ENCODE measurements around the gene HCRT. TPM values are rescaled to one million over a fixed set of nuclear protein-coding genes. Genes with fewer than 3 reads are reported as not detected.
"Not testable (repeated sequence)": the region's sequence is repeated elsewhere in the genome, so short reads cannot be mapped to it uniquely, and the experiment has no call there.

The HCRT gene
- total and polyA plus RNA-seq, 2 donors (not counting 1 experiment from before 2014, with no cell fraction given), result not detected

DNA sequence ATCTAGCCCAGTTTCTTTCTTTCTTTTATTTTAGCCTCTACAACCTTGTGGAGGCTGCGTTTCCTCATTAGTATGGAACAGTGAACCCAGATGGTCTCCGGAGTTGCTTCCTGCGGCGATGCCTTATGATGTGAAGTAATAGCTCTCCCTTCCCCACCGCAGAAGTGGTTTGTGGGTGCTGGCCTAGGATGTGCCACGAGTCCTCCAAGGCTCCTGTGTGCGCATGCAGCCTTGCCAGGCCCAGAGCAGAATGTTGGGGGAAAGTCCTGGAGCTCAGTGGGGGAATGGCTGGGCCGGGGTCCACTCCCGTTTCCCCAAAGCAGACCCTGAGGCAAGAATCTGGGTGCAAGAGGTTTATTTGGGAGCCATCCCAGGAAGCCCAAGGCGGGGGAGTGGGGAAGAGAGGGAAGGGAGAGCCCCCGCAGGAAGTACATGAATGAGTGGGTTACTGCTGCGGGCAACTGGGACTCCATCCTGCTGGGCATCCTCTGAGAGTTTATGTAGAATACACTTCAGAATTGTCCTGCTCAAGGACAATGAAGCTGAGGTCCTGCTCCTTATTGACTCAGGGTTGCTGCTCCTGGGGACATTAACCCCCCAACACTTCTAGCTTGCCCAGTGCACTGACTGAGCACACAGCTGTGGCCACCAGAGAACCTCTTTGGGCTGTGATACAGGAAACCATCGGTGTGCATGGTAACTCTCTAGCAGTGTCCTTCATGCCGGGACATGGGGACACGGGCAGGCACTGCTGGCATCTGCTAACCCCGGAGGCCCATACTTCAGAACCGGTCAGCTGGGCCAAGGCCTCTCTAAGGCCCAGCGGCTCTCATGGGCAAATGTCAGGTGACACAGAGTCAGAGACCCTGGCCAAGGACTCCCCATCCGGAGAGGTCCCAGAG is 3.7 kb upstream of the HCRT start:
- Histone ChIP-seq H2AFZ (ENCODE audit: insufficient read depth, low read depth, low read length, poor library complexity, severe bottlenecking) (no peak overlapping the region), H3K9me3 (ENCODE audit: control extremely low read depth in 1 of 3, control insufficient read depth in 2 of 3, insufficient read depth in 1 of 3, low read length in 2 of 3) (no peaks in the 10 kb centered on the region), H4K20me1 (ENCODE audit: control insufficient read depth, insufficient read depth, low read length, poor library complexity, severe bottlenecking) (no peaks in the 10 kb centered on the region), H3K27ac (ENCODE audit: low read length in 2 of 2) (no peak overlapping the region), H3K4me3 (ENCODE audit: control extremely low read depth in 1 of 5, extremely low read depth in 1 of 5, insufficient read depth in 1 of 5, low read depth in 2 of 5, low read length in 4 of 5) (no peak overlapping the region), H3K36me3 (replicated peaks in 1 of 2; ENCODE audit: control extremely low read depth in 1 of 2, control insufficient read depth in 1 of 2, extremely low read depth in 1 of 2, insufficient read depth in 2 of 2, low read length in 1 of 2) (peaks cover 1 to 7% of the 10 kb centered on the region in 2 experiments), H3K79me2 (ENCODE audit: control insufficient read depth, insufficient read depth, low read length) (peaks cover 2% of the 10 kb centered on the region), H3K27me3 (replicated peaks in 1 of 4; ENCODE audit: control extremely low read depth in 1 of 4, control insufficient read depth in 3 of 4, insufficient read depth in 4 of 4, low read length in 3 of 4) (no peaks in the 10 kb centered on the region), H3K4me1 (ENCODE audit: control insufficient read depth in 2 of 2, insufficient read depth in 2 of 2, low read length in 2 of 2) (peaks cover 17 to 24% of the 10 kb centered on the region in 2 donors), H3K4me2 (replicated peaks; ENCODE audit: low read depth, low read length, poor library complexity, severe bottlenecking) (no peak overlapping the region), H3K9ac (ENCODE audit: low read length) (no peak overlapping the region)
- no peak for TF ChIP-seq EZH2 (IDR thresholded peaks at IDR 0.05; ENCODE audit: borderline replicate concordance, insufficient read depth, low read depth, low read length, poor library complexity, severe bottlenecking)
- TF ChIP-seq, protein P1, sequence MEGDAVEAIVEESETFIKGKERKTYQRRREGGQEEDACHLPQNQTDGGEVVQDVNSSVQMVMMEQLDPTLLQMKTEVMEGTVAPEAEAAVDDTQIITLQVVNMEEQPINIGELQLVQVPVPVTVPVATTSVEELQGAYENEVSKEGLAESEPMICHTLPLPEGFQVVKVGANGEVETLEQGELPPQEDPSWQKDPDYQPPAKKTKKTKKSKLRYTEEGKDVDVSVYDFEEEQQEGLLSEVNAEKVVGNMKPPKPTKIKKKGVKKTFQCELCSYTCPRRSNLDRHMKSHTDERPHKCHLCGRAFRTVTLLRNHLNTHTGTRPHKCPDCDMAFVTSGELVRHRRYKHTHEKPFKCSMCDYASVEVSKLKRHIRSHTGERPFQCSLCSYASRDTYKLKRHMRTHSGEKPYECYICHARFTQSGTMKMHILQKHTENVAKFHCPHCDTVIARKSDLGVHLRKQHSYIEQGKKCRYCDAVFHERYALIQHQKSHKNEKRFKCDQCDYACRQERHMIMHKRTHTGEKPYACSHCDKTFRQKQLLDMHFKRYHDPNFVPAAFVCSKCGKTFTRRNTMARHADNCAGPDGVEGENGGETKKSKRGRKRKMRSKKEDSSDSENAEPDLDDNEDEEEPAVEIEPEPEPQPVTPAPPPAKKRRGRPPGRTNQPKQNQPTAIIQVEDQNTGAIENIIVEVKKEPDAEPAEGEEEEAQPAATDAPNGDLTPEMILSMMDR (IDR thresholded peaks at IDR 0.05), result no peak
- peaks cover 29% of the 10 kb centered on the region for H3K4me1 Mint-ChIP-seq
- no peak for ATAC-seq (ENCODE audit: low read depth)
- ChIA-PET CTCF (interaction anchor here (0.5 to 3.1 kb wide), 6 partner anchors 8 to 225 kb away, joined by 3 to 7 read pairs (median 4); partner anchors contain the start of gene KCNH4), POLR2A (no interaction called here)
- H3K27ac Mint-ChIP-seq, result no peak overlapping the region
- no peaks in the 10 kb centered on the region for H3K9me3 Mint-ChIP-seq (ENCODE audit: insufficient read depth)
- intact Hi-C loops (cut with micrococcal nuclease), result no loop called here
- H3K27me3 Mint-ChIP-seq, result no peaks in the 10 kb centered on the region
- no peak for DNase-seq
- 80% methylated on average over 13 of the region's 19 CpGs for WGBS (ENCODE audit: insufficient coverage)
- H3K4me3 Mint-ChIP-seq, result no peak overlapping the region

DNA sequence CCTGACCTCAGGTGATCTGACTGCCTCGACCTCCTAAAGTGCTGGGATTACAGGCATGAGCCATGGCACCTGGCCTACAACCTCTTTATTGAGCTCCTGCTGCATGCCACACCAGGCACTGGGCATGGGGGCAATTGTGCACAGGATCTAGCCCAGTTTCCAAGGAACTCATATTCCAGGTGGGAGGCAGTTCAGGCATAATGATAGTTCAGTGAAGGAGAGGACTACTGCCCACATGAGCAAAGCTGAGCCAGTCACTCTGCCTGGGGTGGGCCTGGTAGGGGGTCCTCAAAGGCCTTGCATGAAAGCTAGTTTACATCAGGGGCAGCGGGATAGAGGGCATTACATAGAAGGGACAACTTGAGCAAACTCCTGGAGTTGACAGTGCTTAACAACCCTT is 2.6 kb upstream of the HCRT start:
- Mint-ChIP-seq H3K27ac (no peak overlapping the region), H3K27me3 (no peaks in the 10 kb centered on the region), H3K4me1 (peaks cover 29% of the 10 kb centered on the region), H3K9me3 (ENCODE audit: insufficient read depth) (no peaks in the 10 kb centered on the region), H3K4me3 (no peak overlapping the region)
- Histone ChIP-seq H3K9ac (ENCODE audit: low read length) (no peak overlapping the region), H4K20me1 (ENCODE audit: control insufficient read depth, insufficient read depth, low read length, poor library complexity, severe bottlenecking) (no peaks in the 10 kb centered on the region), H3K4me2 (replicated peaks; ENCODE audit: low read depth, low read length, poor library complexity, severe bottlenecking) (no peak overlapping the region), H3K79me2 (ENCODE audit: control insufficient read depth, insufficient read depth, low read length) (no peaks in the 10 kb centered on the region), H3K9me3 (ENCODE audit: control extremely low read depth in 1 of 3, control insufficient read depth in 2 of 3, insufficient read depth in 1 of 3, low read length in 2 of 3) (no peaks in the 10 kb centered on the region), H3K4me3 (ENCODE audit: control extremely low read depth in 1 of 5, extremely low read depth in 1 of 5, insufficient read depth in 1 of 5, low read depth in 2 of 5, low read length in 4 of 5) (no peak overlapping the region), H3K27me3 (replicated peaks in 1 of 4; ENCODE audit: control extremely low read depth in 1 of 4, control insufficient read depth in 3 of 4, insufficient read depth in 4 of 4, low read length in 3 of 4) (no peaks in the 10 kb centered on the region), H2AFZ (ENCODE audit: insufficient read depth, low read depth, low read length, poor library complexity, severe bottlenecking) (no peak overlapping the region), H3K27ac (ENCODE audit: low read length in 2 of 2) (no peak overlapping the region), H3K36me3 (replicated peaks in 1 of 2; ENCODE audit: control extremely low read depth in 1 of 2, control insufficient read depth in 1 of 2, extremely low read depth in 1 of 2, insufficient read depth in 2 of 2, low read length in 1 of 2) (peaks cover 1 to 7% of the 10 kb centered on the region in 2 experiments), H3K4me1 (ENCODE audit: control insufficient read depth in 2 of 2, insufficient read depth in 2 of 2, low read length in 2 of 2) (peaks cover 16 to 22% of the 10 kb centered on the region in 2 donors)
- 93% methylated on average over 2 of the region's 2 CpGs for WGBS (ENCODE audit: insufficient coverage)
- ChIA-PET POLR2A (no interaction called here), CTCF (interaction anchor here (0.8 to 2.1 kb wide), 8 partner anchors 9 to 492 kb away, joined by 3 to 6 read pairs (median 3); no protein-coding TSS in a partner anchor)
- intact Hi-C loops (cut with micrococcal nuclease), result no loop called here
- TF ChIP-seq EZH2 (IDR thresholded peaks at IDR 0.05; ENCODE audit: borderline replicate concordance, insufficient read depth, low read depth, low read length, poor library complexity, severe bottlenecking), result no peak
- TF ChIP-seq, protein P1 (IDR thresholded peaks at IDR 0.05), result no peak
- ATAC-seq (ENCODE audit: low read depth) (no peak), DNase-seq (no peak)

DNA sequence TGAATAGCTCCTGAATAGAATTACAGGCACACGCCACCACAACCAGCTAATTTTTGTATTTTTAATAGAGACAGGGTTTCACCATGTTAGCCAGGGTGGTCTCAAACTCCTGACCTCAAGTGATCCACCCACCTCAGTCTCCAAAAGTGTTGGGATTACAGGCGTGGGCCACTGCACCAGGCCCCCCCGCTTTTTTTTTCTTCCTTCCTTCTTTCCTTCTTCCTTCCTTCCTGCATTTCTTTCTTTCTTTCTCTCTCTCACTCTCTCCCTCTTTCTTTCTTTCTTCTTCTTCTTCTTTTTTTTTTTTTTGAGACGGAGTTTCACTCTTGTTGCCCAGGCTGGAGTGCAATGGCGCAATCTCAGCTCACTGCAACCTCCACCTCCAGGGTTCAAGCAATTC is 939 bp upstream of the HCRT start:
- H2AFZ ChIP-seq (ENCODE audit: insufficient read depth, low read depth, low read length, poor library complexity, severe bottlenecking); H3K27me3 Mint-ChIP-seq; ATAC-seq (ENCODE audit: low read depth); H3K4me3 ChIP-seq (ENCODE audit: control extremely low read depth in 1 of 5, extremely low read depth in 1 of 5, insufficient read depth in 1 of 5, low read depth in 2 of 5, low read length in 4 of 5); H4K20me1 ChIP-seq (ENCODE audit: control insufficient read depth, insufficient read depth, low read length, poor library complexity, severe bottlenecking); H3K9ac ChIP-seq (ENCODE audit: low read length); H3K4me2 ChIP-seq (replicated peaks; ENCODE audit: low read depth, low read length, poor library complexity, severe bottlenecking); H3K27me3 ChIP-seq (replicated peaks in 1 of 4; ENCODE audit: control extremely low read depth in 1 of 4, control insufficient read depth in 3 of 4, insufficient read depth in 4 of 4, low read length in 3 of 4); intact Hi-C loops (cut with micrococcal nuclease); POLR2A ChIA-PET; H3K27ac ChIP-seq (ENCODE audit: low read length in 2 of 2); H3K36me3 ChIP-seq (replicated peaks in 1 of 2; ENCODE audit: control extremely low read depth in 1 of 2, control insufficient read depth in 1 of 2, extremely low read depth in 1 of 2, insufficient read depth in 2 of 2, low read length in 1 of 2); DNase-seq; H3K27ac Mint-ChIP-seq; H3K79me2 ChIP-seq (ENCODE audit: control insufficient read depth, insufficient read depth, low read length); H3K9me3 ChIP-seq (ENCODE audit: control extremely low read depth in 1 of 3, control insufficient read depth in 2 of 3, insufficient read depth in 1 of 3, low read length in 2 of 3); H3K4me3 Mint-ChIP-seq; H3K9me3 Mint-ChIP-seq (ENCODE audit: insufficient read depth): not testable (repeated sequence)
- peaks cover 35% of the 10 kb centered on the region for H3K4me1 Mint-ChIP-seq
- H3K4me1 ChIP-seq (ENCODE audit: control insufficient read depth in 2 of 2, insufficient read depth in 2 of 2, low read length in 2 of 2), result peaks cover 19 to 29% of the 10 kb centered on the region in 2 donors
- 80% methylated on average over 2 of the region's 5 CpGs for WGBS (ENCODE audit: insufficient coverage)
- CTCF ChIA-PET, result interaction anchor here (2.1 kb wide), 1 partner anchor 13 kb away, joined by 4 read pairs; no protein-coding TSS in a partner anchor

Data from B cell (primary cell).